Dermis microvascular lymphatic vessel endothelial cell (primary cell): Measurements from ENCODE around the gene OGFOD3. TPM values are rescaled to one million over a fixed set of nuclear protein-coding genes. Genes with fewer than 3 reads are reported as not detected.
"Not testable (repeated sequence)": the region's sequence is repeated elsewhere in the genome, so short reads cannot be mapped to it uniquely, and the experiment has no call there.

Source experiments
- DNase-seq, 2 donors: peaks; one replicate each; pipeline versions ENCODE4 v3.0.0 to v3.0.0-alpha.2; 2010; ENCODE audit warnings: low read depth in 2 of 2
- total RNA-seq: library from RNA; depleted of rRNA; stranded (reverse); fragments of >200 nt; gene quantifications from 2 replicates; pipeline ENCODE4 v1.2.1, GENCODE V29; 2014

The OGFOD3 gene
- total RNA-seq, 1 donor from 2014 or later: 24.1 TPM

- no peak for DNase-seq
Observed at GRCh38 chr17:82435103-82435502, 16.7 kb upstream of the OGFOD3 start.

GRCh38 chr17:82434216-82434565 is 15.8 kb upstream of the OGFOD3 start:
- no peak for DNase-seq

- DNase-seq: no peak
Observed at GRCh38 chr17:82433560-82434215, 15.3 kb upstream of the OGFOD3 start.

- no peak for DNase-seq
Observed at GRCh38 chr17:82432017-82432416, 13.6 kb upstream of the OGFOD3 start.

GRCh38 chr17:82429824-82430223 is 11.4 kb upstream of the OGFOD3 start:
- no peak for DNase-seq

DNA sequence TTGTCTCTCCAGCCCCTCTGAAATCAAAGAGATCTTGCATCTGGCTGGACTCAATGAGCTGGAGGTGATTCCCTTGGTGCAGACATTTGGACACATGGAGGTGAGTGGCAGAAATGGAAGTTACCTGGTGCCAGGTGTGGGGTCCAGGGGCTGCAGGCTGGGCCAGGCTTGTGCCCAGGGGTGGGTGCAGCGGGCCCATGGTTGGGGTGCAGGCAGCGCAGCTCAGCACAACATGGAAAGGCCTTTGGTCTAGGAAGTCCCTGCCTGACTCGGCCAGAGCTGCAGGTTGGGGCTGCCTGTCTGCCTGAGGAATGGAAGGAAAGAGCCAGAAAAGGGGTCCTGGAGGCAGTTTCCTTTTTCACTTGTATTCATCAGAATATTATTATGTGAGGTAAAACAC is 10.2 kb upstream of the OGFOD3 start:
- no peak for DNase-seq

GRCh38 chr17:82424863-82425159 is 6.4 kb upstream of the OGFOD3 start:
- no peak for DNase-seq

DNA sequence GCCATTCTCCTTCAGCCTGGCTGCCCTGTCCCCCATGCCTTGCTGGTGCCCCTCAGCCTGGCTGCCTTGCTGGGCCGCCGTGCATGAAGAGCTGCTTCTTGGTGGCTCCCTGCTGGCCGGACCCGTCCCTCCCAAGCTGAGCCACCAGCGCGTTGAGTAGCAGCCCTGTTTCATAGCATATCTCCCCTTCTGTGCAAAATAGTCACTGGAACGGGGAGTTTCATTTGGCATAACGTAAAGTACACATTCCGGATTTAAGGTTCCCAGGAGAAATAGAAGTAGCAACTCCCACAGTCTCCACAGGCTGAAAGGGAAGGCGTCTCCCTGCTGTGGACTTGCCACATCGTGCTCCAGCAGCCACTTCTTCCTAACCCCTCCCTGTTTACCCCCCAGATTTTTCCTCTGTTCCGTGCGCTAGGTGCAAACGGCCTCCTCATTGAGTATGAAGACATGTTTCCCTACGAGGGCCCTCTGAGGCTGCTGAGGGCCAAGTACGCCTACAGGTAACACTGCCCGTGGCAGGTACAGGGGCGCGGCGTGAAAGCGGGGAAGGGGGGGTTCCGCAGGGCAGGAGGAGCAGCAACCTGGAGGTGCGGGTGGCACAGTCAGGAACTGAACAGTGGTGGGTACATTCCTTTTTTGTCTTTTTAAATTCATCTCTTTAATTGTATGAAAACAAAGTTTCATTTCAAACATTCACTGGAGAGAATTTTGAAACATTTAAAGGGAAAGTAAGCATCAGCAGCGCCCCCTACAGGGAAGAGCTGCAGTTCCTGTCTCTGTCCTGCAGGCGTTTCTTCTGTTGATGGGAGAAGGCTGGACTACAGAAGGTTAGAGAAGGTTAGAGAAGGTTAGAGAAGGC is 5.8 kb upstream of the OGFOD3 start:
- DNase-seq: peak in 1 of 2 donors; percentile 51

GRCh38 chr17:82419540-82419939 is 1.2 kb upstream of the OGFOD3 start:
- DNase-seq: no peak

GRCh38 chr17:82416771-82417170 is 1.6 kb downstream of the OGFOD3 start:
- DNase-seq: no peak

- no peak for DNase-seq
Observed at GRCh38 chr17:82416264-82416663, 2.1 kb downstream of the OGFOD3 start.

GRCh38 chr17:82415786-82416185 is 2.6 kb downstream of the OGFOD3 start:
- no peak for DNase-seq

DNA sequence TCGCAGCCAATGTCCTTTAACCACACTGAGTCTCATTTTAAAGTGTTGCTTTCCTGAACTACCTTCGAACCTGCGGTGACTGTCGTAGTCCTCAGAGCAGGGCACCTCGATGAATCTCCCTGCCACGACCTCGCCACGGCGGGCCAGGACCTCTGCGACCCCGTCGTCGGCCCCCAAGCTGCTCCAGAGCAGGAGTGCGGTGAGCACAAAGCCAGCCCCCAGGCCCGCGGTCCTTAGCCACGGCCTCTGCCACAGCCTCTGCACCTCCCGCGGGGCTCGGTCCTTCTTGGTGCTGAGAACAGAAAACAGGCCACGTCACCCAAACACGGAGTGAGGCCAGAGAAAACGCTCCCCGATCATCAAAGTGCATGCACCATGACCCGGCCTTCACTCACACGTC is 3.0 kb downstream of the OGFOD3 start:
- DNase-seq: no peak

DNA sequence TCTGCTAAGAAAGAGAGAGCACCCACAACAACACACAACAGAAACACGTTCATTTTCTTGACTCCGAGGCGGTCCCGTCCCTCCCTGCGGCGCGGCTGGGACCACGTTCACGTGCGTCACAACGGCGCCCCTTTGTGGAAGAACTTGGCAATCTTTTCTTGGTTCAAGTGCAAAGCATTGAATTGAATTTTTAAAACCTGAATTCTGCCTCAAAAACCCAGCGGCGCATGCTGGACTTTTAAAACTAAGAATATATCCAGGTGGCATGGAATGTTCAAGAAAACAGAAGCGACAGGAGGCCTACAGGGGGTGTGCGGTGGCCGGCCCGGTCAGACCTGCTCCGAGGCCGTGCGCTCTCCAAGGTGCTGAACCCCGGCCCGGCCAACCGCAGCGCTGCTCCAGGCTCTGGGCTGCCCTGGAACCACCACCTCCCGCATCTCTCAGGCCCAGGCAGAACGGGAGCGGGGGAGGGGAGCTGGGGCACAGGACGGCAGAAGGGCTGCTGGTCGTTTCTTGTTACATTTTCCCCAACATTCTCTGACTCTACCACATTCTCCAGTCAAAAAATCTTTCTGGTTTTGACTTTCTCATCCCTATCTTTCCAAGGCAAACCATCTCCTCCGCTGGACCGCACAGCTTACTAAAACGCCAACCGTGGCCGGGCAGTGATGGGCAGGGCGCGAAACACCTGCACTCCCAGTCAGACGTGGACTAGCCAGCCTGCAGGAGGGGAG is 3.7 kb downstream of the OGFOD3 start:
- peak; percentile 30 to 75 for DNase-seq

- no peak for DNase-seq
Observed at GRCh38 chr17:82412535-82413520, 5.6 kb downstream of the OGFOD3 start.

DNA sequence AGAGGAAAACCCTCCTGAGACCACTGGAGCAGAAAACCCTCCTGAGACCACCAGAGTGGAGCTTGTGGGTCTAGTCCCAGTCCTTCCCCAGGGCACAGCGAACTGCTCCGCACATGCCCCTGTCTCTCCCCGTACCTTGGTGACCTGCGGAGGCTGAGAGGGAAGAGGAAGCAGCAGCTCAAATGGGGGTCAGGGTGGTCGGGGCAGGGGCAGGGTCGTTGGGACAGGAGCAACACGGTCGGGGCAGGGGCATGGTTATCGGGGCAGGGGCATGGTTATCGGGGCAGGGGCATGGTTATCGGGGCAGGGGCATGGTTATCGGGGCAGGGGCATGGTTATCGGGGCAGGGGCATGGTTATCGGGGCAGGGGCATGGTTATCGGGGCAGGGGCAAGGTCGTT is 6.3 kb downstream of the OGFOD3 start:
- DNase-seq: not testable (repeated sequence)

- no peak for DNase-seq
Observed at GRCh38 chr17:82411396-82412053, 6.9 kb downstream of the OGFOD3 start.

- no peak for DNase-seq
Observed at GRCh38 chr17:82410014-82410716, 8.2 kb downstream of the OGFOD3 start.

DNA sequence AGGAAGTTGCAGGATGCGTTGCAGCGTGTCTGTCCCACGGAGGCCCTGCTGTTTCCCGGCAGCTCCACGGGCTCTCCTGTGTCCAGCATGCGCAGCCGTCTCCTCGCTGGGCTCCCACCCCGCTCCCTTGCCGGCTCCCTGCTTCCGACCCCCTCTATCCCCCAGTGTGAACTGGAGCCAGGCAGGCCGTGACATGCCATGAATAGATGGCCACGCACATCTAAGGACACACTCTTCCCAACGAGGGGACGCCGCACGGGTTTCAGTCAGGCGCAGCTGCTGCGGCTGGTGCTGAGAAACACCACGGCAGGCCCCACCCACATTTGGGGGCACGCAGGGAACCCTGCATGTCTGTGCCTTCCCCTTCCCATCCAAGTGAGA is 9.5 kb downstream of the OGFOD3 start:
- no peak for DNase-seq

GRCh38 chr17:82408288-82408937 is 10.0 kb downstream of the OGFOD3 start:
- no peak for DNase-seq
